Measurements from ENCODE around the gene TFB1M.

GRCh38 chr6:155246825-155247224, 67.5 kb downstream of the TFB1M start:
- TF ChIP-seq EP300 (IDR thresholded peaks at IDR 0.05) = no peak
- no peak for TF ChIP-seq POLR2A (IDR thresholded peaks at IDR 0.05; ENCODE audit: low read length)
- no peak for TF ChIP-seq CHD4 (IDR thresholded peaks at IDR 0.05; ENCODE audit: borderline replicate concordance)
- no peak for TF ChIP-seq CTCF (IDR thresholded peaks at IDR 0.05)
- no peak for TF ChIP-seq REST (IDR thresholded peaks at IDR 0.05)
- no peak for TF ChIP-seq HDAC2 (IDR thresholded peaks at IDR 0.05)
- no peak for TF ChIP-seq PBX3 (IDR thresholded peaks at IDR 0.05)
- no peak for TF ChIP-seq USF2 (IDR thresholded peaks at IDR 0.05)
- no peak for TF ChIP-seq CBX8 (IDR thresholded peaks at IDR 0.05)
- no peak for TF ChIP-seq MYC (IDR thresholded peaks at IDR 0.05; ENCODE audit: borderline replicate concordance, low read length)
- no peak for TF ChIP-seq HOXB5 (CRISPR knock-in tag; IDR thresholded peaks at IDR 0.05)

All from A549 (cell line).